ENCODE measurements around the gene ZIM2.

- TF ChIP-seq EZH2 (IDR thresholded peaks at IDR 0.05; ENCODE audit: borderline replicate concordance, insufficient read depth, low read depth, low read length, poor library complexity, severe bottlenecking), result no peak
- TF ChIP-seq CTCF (IDR thresholded peaks at IDR 0.05), result no peak
Measured at GRCh38 chr19:56808717-56809392, 31.7 kb downstream of the ZIM2 start.
